IMR-90 (cell line): ENCODE results near the gene NTF3. TPM values are rescaled to one million over a fixed set of nuclear protein-coding genes. Genes with fewer than 3 reads are reported as not detected.

Source experiments
- ATAC-seq: fragments of 200-7000 bp; cut with Tn5 transposase; 2 replicates; pipeline ENCODE4 v1.9.1; 2020; ENCODE audit warnings: low read depth, mild to moderate bottlenecking, moderate library complexity
- BruUV-seq: library from RNA; stranded (reverse); fragments of 400-500 nt; replicated peaks from 2 replicates; lab custom pipeline; 2021; lab: Mats Ljungman, UMichigan
- CTCF ChIA-PET: fragments of 300-600 bp; formaldehyde crosslinking; extraction: SDS; loops from one replicate; lab custom pipeline; 2021; ENCODE audit warnings: antibody characterized with exemption; lab: Yijun Ruan, JAX
- POLR2A ChIA-PET: fragments of 300-600 bp; sonication (Branson Sonifier 250); formaldehyde crosslinking; loops from one replicate; lab custom pipeline; 2022; ENCODE audit warnings: antibody characterized with exemption; ENCODE audit not compliant: unreplicated experiment; lab: Charles Lee
- DNase-seq: peaks from one replicate; pipeline ENCODE4 v3.0.0; 2013
- H2AFZ ChIP-seq: replicated peaks from 2 replicates; pipeline ENCODE3; 2013; ENCODE audit warnings: low read length, mild to moderate bottlenecking; ENCODE audit not compliant: poor library complexity
- H2AK5ac ChIP-seq: 2 replicates; pipeline ENCODE4 v1.6.1; 2013; ENCODE audit warnings: low read depth, low read length, inconsistent platforms
- H2AK9ac ChIP-seq: replicated peaks from 2 replicates; pipeline ENCODE3; 2013; ENCODE audit warnings: mild to moderate bottlenecking, low read depth, low read length, moderate library complexity; ENCODE audit not compliant: poor library complexity
- H2BK120ac ChIP-seq: 2 replicates; pipeline ENCODE4 v1.6.1; 2013; ENCODE audit warnings: low read depth, low read length, inconsistent platforms
- H2BK15ac ChIP-seq: 3 replicates; pipeline ENCODE4 v1.6.1; 2013; ENCODE audit warnings: low read depth, low read length, inconsistent platforms
- H2BK20ac ChIP-seq: 2 replicates; pipeline ENCODE4 v1.6.1; 2013; ENCODE audit warnings: low read depth, mild to moderate bottlenecking, inconsistent platforms, low read length, moderate library complexity
- H2BK5ac ChIP-seq: 2 replicates; pipeline ENCODE4 v1.6.1; 2013; ENCODE audit warnings: mild to moderate bottlenecking, low read depth, low read length, inconsistent platforms; ENCODE audit not compliant: poor library complexity, severe bottlenecking
- H3K14ac ChIP-seq: replicated peaks from 2 replicates; pipeline ENCODE4 v1.6.1; 2013; ENCODE audit warnings: low read depth, low read length, inconsistent platforms
- H3K18ac ChIP-seq: 2 replicates; pipeline ENCODE4 v1.6.1; 2013; ENCODE audit warnings: low read depth, low read length, control low read depth
- H3K23ac ChIP-seq: 2 replicates; pipeline ENCODE4 v1.6.1; 2013; ENCODE audit warnings: low read depth, low read length, inconsistent platforms
- H3K27ac ChIP-seq: 2 replicates; pipeline ENCODE4 v1.5.1; 2013; ENCODE audit warnings: mild to moderate bottlenecking, control low read depth, low read length; ENCODE audit not compliant: insufficient read depth
- H3K27me3 ChIP-seq: 2 replicates; pipeline ENCODE4 v1.6.1; 2013; ENCODE audit warnings: low read length; ENCODE audit not compliant: control insufficient read depth, insufficient read depth
- H3K36me3 ChIP-seq: 2 replicates; pipeline ENCODE4 v1.6.1; 2013; ENCODE audit warnings: low read length, mixed read lengths; ENCODE audit not compliant: control insufficient read depth, insufficient read depth
- H3K4ac ChIP-seq: 2 replicates; pipeline ENCODE4 v1.6.1; 2013; ENCODE audit warnings: low read depth, low read length, inconsistent platforms
- H3K4me1 ChIP-seq: 2 replicates; pipeline ENCODE4 v1.6.1; 2013; ENCODE audit warnings: low read length, mixed read lengths; ENCODE audit not compliant: control insufficient read depth, insufficient read depth
- H3K4me2 ChIP-seq: 2 replicates; pipeline ENCODE4 v1.6.1; 2013; ENCODE audit warnings: low read depth, mild to moderate bottlenecking, control low read depth, low read length, moderate library complexity
- H3K4me3 ChIP-seq: 2 replicates; pipeline ENCODE4 v1.5.1; 2013; ENCODE audit warnings: low read depth, mild to moderate bottlenecking, control low read depth, low read length, moderate library complexity; ENCODE audit not compliant: insufficient read depth
- H3K56ac ChIP-seq: 2 replicates; pipeline ENCODE4 v1.6.1; 2013; ENCODE audit warnings: low read length, inconsistent platforms; ENCODE audit not compliant: insufficient read depth; ENCODE audit errors: extremely low read depth
- H3K79me1 ChIP-seq, 2 experiments: 2 replicates each; pipeline ENCODE4 v1.6.1; 2013; ENCODE audit warnings: low read length in 2 of 2, inconsistent platforms in 1 of 2, low read depth in 1 of 2
- H3K9ac ChIP-seq: 2 replicates; pipeline ENCODE4 v1.6.1; 2013; ENCODE audit warnings: low read depth, low read length, control low read depth
- H3K9me1 ChIP-seq: 2 replicates; pipeline ENCODE4 v1.6.1; 2013; ENCODE audit warnings: low read length, inconsistent platforms; ENCODE audit not compliant: insufficient read depth
- H3K9me3 ChIP-seq: 2 replicates; pipeline ENCODE4 v1.6.1; 2013; ENCODE audit warnings: low read length; ENCODE audit not compliant: control insufficient read depth, insufficient read depth
- H4K20me1 ChIP-seq: 2 replicates; pipeline ENCODE4 v1.6.1; 2013; ENCODE audit warnings: low read length, inconsistent platforms; ENCODE audit not compliant: insufficient read depth
- H4K5ac ChIP-seq: 2 replicates; pipeline ENCODE4 v1.6.1; 2013; ENCODE audit warnings: mild to moderate bottlenecking, low read depth, low read length, control low read depth
- H4K8ac ChIP-seq, 2 experiments: 2 replicates each; pipeline ENCODE4 v1.6.1; 2013; ENCODE audit warnings: low read depth in 2 of 2, low read length in 2 of 2, control low read depth in 1 of 2, inconsistent platforms in 1 of 2
- H4K91ac ChIP-seq: 2 replicates; pipeline ENCODE4 v1.6.1; 2013; ENCODE audit warnings: low read depth, low read length, inconsistent platforms; ENCODE audit not compliant: insufficient read depth
- CHD1 ChIP-seq: IDR thresholded peaks from 2 replicates; pipeline ENCODE4 v1.6.1; 2012; ENCODE audit warnings: low read depth, low read length, improper control_type of control experiment
- FOS ChIP-seq: fragments of 150-350 bp; IDR thresholded peaks from 2 replicates; pipeline ENCODE4 v1.6.1; 2016; ENCODE audit warnings: low read depth, low read length
- MAFK ChIP-seq: IDR thresholded peaks from 2 replicates; pipeline ENCODE4 v1.6.1; 2012; ENCODE audit warnings: low read depth, low read length, improper control_type of control experiment
- MAZ ChIP-seq: IDR thresholded peaks from 2 replicates; pipeline ENCODE4 v1.6.1; 2012; ENCODE audit warnings: low read depth, mild to moderate bottlenecking, low read length, improper control_type of control experiment, moderate library complexity, borderline replicate concordance
- MXI1 ChIP-seq: IDR thresholded peaks from 2 replicates; pipeline ENCODE4 v1.6.1; 2012; ENCODE audit warnings: low read depth, mild to moderate bottlenecking, low read length, moderate library complexity, borderline replicate concordance
- POLR2A ChIP-seq: IDR thresholded peaks from 2 replicates; pipeline ENCODE4 v1.6.1; 2012; ENCODE audit warnings: mild to moderate bottlenecking, low read depth, low read length
- RAD21 ChIP-seq: IDR thresholded peaks from 2 replicates; pipeline ENCODE4 v1.6.1; 2012; ENCODE audit warnings: low read length, improper control_type of control experiment
- RCOR1 ChIP-seq: IDR thresholded peaks from 2 replicates; pipeline ENCODE4 v1.6.1; 2012; ENCODE audit warnings: mild to moderate bottlenecking, low read length, improper control_type of control experiment; ENCODE audit not compliant: insufficient replicate concordance
- RFX5 ChIP-seq: IDR thresholded peaks from 2 replicates; pipeline ENCODE4 v1.8.0; 2012; ENCODE audit warnings: low read depth, mild to moderate bottlenecking, low read length, moderate library complexity
- SMC3 ChIP-seq: fragments of 150-350 bp; IDR thresholded peaks from 2 replicates; pipeline ENCODE4 v1.6.1; 2016; ENCODE audit warnings: low read depth, mild to moderate bottlenecking, antibody characterized with exemption, low read length, moderate library complexity
- USF2 ChIP-seq: fragments of 150-350 bp; IDR thresholded peaks from 2 replicates; pipeline ENCODE4 v1.6.1; 2017; ENCODE audit warnings: mild to moderate bottlenecking, antibody characterized with exemption, low read length, low read depth
- WGBS, 2 experiments: methylation state at CpG; one replicate each; pipeline versions ENCODE4 v1.1.5 to v1.1.7; 2013; ENCODE audit warnings: missing lambda C conversion rate in 2 of 2; ENCODE audit not compliant: insufficient read length in 1 of 2; ENCODE audit errors: extremely low coverage in 2 of 2; 5-methylcytosine and 5-hydroxymethylcytosine counted together
- dilution Hi-C: fragments of 300-500 bp; cut with HindIII; formaldehyde crosslinking; loops from one replicate; pipeline ENCODE4 v1.14.3; 2018; ENCODE audit warnings: low sequenced_read_pairs; ENCODE audit not compliant: unreplicated experiment
- in situ Hi-C: fragments of 300-500 bp; cut with MboI; formaldehyde crosslinking; loops from 3 replicates; pipeline ENCODE4 v1.14.3; 2019; ENCODE audit warnings: low sequenced_read_pairs, inconsistent platforms, mixed read lengths
- intact Hi-C: fragments of 100-400 bp; cut with micrococcal nuclease; formaldehyde crosslinking; loops from 2 replicates; pipeline ENCODE4 v1.10.0; 2022
- polyA plus RNA-seq, 3 experiments: library from polyadenylated mRNA; depleted of rRNA; stranded (reverse); fragments of >200 nt; gene quantifications; 2 replicates each; pipeline ENCODE4 v1.2.3, GENCODE V29; 2012; ENCODE audit warnings: low replicate concordance in 1 of 3
- total RNA-seq: library from RNA; depleted of rRNA; stranded (reverse); fragments of >200 nt; gene quantifications from 2 replicates; pipeline ENCODE4 v1.2.3, GENCODE V29; 2012
- TF ChIP-seq, protein P1 (sequence below): conservative IDR thresholded peaks from 2 replicates; pipeline ENCODE4 v1.5.1; 2012; ENCODE audit warnings: mild to moderate bottlenecking, low read depth, low read length, improper control_type of control experiment

Gene NTF3
- total and polyA plus RNA-seq, 2 of the 4 experiments (the other 2 are of a cell fraction) = 12.2 to 32.4 TPM

DNA sequence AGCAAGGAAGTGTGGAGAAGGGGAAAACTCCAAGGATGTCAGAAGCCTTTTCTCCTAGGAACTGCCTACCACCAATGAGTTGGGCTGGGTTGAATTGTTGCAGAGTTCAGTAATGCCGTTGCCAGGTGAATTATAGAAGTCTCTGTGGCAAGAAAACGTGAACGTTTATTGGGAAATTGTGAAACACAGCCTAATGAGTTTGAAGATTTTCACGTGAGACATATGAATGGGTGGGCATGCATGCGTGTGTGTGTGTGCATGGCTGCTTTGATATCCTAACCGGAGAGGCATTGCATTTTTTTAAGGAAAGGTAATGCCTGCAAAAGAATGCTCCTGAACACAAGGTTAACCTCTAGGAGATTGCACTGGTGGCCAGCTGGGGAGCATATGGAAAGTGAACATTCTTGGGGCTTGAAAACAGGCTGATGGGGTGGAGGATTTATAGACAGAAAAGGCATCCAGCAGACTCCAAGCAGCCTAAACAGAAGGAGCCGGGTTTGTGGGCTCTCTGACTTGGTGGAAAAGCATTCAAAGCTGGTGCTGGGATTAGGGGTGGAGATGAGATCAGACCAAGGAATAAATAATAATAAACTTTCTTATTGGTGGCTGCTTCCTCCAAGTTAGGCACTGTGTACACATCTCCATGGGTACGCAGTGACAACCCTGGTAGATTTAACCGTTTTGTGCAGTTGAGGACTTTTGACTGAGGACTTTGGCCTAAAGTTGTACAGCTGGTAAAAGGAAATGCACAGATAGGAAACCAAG, 67.8 kb downstream of the NTF3 start (continued):
- TF ChIP-seq USF2 = no peak
- TF ChIP-seq FOS = peak; percentile 69
- no peak for TF ChIP-seq MAFK

- Histone ChIP-seq H2BK15ac (peak overlapping the region; percentile 66; the same call in 2 of the 3 replicates), H3K4ac (peak overlapping the region; percentile 94), H2BK5ac (peak overlapping the region; percentile 97), H3K9me3 (no peaks in the 10 kb centered on the region), H3K4me2 (peak overlapping the region; percentile 44), H3K4me3 (no peak overlapping the region), H3K27ac (peak overlapping the region; percentile 95), H4K20me1 (peaks cover 15% of the 10 kb centered on the region; the same call in 1 of the 2 replicates), H3K9ac (peak overlapping the region; percentile 21; the same call in 1 of the 2 replicates), H3K56ac (peak overlapping the region; percentile 50; the same call in 1 of the 2 replicates), H3K14ac (peak overlapping the region; percentile 66), H3K27me3 (no peaks in the 10 kb centered on the region), H3K79me1 (peaks cover 29 to 63% of the 10 kb centered on the region in 2 experiments), H3K36me3 (peaks cover 2% of the 10 kb centered on the region; the same call in 1 of the 2 replicates), H4K91ac (peak overlapping the region; percentile 80), H4K8ac (peak overlapping the region; percentile 49 to 80), H2BK20ac (peak overlapping the region; percentile 91), H2AK5ac (peak overlapping the region; percentile 97), H2BK120ac (peak overlapping the region; percentile 93), H2AK9ac (peak overlapping the region; percentile 43), H4K5ac (peak overlapping the region; percentile 54), H3K4me1 (peaks cover 39% of the 10 kb centered on the region), H2AFZ (peak overlapping the region; percentile 72), H3K23ac (peak overlapping the region; percentile 84), H3K18ac (peak overlapping the region; percentile 95), H3K9me1 (peaks cover 42% of the 10 kb centered on the region)
- intact Hi-C loops = loop anchor here (10.0 kb wide), 1 partner anchor 785 kb away; no protein-coding TSS in a partner anchor
- ATAC-seq (no peak), DNase-seq (no peak)
- in situ Hi-C loops = no loop called here
- ChIA-PET POLR2A (interaction anchor here (0.6 kb wide), 1 partner anchor 23 kb away, joined by 23 read pairs; no protein-coding TSS in a partner anchor), CTCF (interaction anchor here (0.5 to 1.3 kb wide), 2 partner anchors 7 to 149 kb away, joined by 3 read pairs; no protein-coding TSS in a partner anchor)
- 80% methylated on average over 2 of the region's 7 CpGs; no CpG with 5 or more reads in 1 of the 2 experiments for WGBS, 2 experiments
- BruUV-seq = no TSS peak
- dilution Hi-C loops = no loop called here
- TF ChIP-seq POLR2A = peak; percentile 48; the same call in 1 of the 2 replicates
- no peak for TF ChIP-seq RCOR1
- TF ChIP-seq SMC3 = no peak
- TF ChIP-seq, protein P1, sequence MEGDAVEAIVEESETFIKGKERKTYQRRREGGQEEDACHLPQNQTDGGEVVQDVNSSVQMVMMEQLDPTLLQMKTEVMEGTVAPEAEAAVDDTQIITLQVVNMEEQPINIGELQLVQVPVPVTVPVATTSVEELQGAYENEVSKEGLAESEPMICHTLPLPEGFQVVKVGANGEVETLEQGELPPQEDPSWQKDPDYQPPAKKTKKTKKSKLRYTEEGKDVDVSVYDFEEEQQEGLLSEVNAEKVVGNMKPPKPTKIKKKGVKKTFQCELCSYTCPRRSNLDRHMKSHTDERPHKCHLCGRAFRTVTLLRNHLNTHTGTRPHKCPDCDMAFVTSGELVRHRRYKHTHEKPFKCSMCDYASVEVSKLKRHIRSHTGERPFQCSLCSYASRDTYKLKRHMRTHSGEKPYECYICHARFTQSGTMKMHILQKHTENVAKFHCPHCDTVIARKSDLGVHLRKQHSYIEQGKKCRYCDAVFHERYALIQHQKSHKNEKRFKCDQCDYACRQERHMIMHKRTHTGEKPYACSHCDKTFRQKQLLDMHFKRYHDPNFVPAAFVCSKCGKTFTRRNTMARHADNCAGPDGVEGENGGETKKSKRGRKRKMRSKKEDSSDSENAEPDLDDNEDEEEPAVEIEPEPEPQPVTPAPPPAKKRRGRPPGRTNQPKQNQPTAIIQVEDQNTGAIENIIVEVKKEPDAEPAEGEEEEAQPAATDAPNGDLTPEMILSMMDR = no peak
- no peak for TF ChIP-seq MXI1
- no peak for TF ChIP-seq MAZ
- no peak for TF ChIP-seq RFX5
- peak; percentile 43; the same call in 1 of the 2 replicates for TF ChIP-seq USF2
- TF ChIP-seq RAD21 = peak; percentile 10; the same call in 1 of the 2 replicates
- TF ChIP-seq CHD1 = no peak
Measured at GRCh38 chr12:5500331-5500659, 68.4 kb downstream of the NTF3 start.
